Hepatocyte (in vitro differentiated cells): Measurements from ENCODE around the gene PCSK6. TPM values are rescaled to one million over a fixed set of nuclear protein-coding genes. Genes with fewer than 3 reads are reported as not detected.

Experiments used
- DNase-seq: peaks from one replicate; pipeline ENCODE4 v3.0.0-alpha.2; 2016; ENCODE audit warnings: low spot score
- H2AFZ ChIP-seq: fragments of 200-600 bp; sonication (generic); 2 replicates; pipeline ENCODE4 v1.6.0; 2016; ENCODE audit warnings: antibody characterized with exemption, mild to moderate bottlenecking
- H3K27ac ChIP-seq: fragments of 200-600 bp; sonication (generic); 2 replicates; pipeline ENCODE4 v1.5.1; 2016; ENCODE audit warnings: mild to moderate bottlenecking
- H3K27me3 ChIP-seq: fragments of 200-600 bp; sonication (generic); 2 replicates; pipeline ENCODE4 v1.6.1; 2016
- H3K36me3 ChIP-seq: fragments of 200-600 bp; sonication (generic); replicated peaks from 2 replicates; pipeline ENCODE4 v1.5.1; 2016; ENCODE audit warnings: low read depth; ENCODE audit not compliant: insufficient read depth
- H3K4me1 ChIP-seq: fragments of 200-600 bp; sonication (generic); 2 replicates; pipeline ENCODE4 v1.5.1; 2016; ENCODE audit warnings: mild to moderate bottlenecking, moderate library complexity; ENCODE audit not compliant: insufficient read depth
- H3K4me2 ChIP-seq: fragments of 200-600 bp; sonication (generic); 2 replicates; pipeline ENCODE4 v1.6.0; 2016
- H3K4me3 ChIP-seq: fragments of 200-600 bp; sonication (generic); 2 replicates; pipeline ENCODE4 v1.5.1; 2016; ENCODE audit warnings: mild to moderate bottlenecking
- H3K79me2 ChIP-seq: fragments of 200-600 bp; sonication (generic); 2 replicates; pipeline ENCODE4 v1.6.0; 2017; ENCODE audit warnings: mild to moderate bottlenecking
- H3K9me2 ChIP-seq: fragments of 200-600 bp; sonication (generic); replicated peaks from 2 replicates; pipeline ENCODE4 v1.6.0; 2017; ENCODE audit warnings: mild to moderate bottlenecking; ENCODE audit not compliant: insufficient read depth
- H3K9me3 ChIP-seq: fragments of 200-600 bp; sonication (generic); 2 replicates; pipeline ENCODE4 v1.5.1; 2016; ENCODE audit warnings: low read depth, mild to moderate bottlenecking
- H4K20me1 ChIP-seq: fragments of 200-600 bp; sonication (generic); 2 replicates; pipeline ENCODE4 v1.6.0; 2016; ENCODE audit warnings: mild to moderate bottlenecking; ENCODE audit not compliant: insufficient read depth, poor library complexity, severe bottlenecking
- EZH2 ChIP-seq: fragments of 200-600 bp; sonication (generic); IDR thresholded peaks from 2 replicates; pipeline ENCODE4 v1.6.1; 2016; ENCODE audit warnings: antibody characterized with exemption, mild to moderate bottlenecking, borderline replicate concordance
- EZH2phosphoT487 ChIP-seq: fragments of 200-600 bp; sonication (generic); IDR thresholded peaks from one replicate; pipeline ENCODE4 v1.6.1; 2018; ENCODE audit warnings: antibody characterized with exemption, mild to moderate bottlenecking, low read depth, moderate library complexity; ENCODE audit not compliant: unreplicated experiment, severe bottlenecking
- WGBS: methylation state at CpG from one replicate; pipeline ENCODE4 v1.1.6; 2016; ENCODE audit warnings: low lambda C conversion rate; ENCODE audit errors: missing lambda C conversion rate; 5-methylcytosine and 5-hydroxymethylcytosine counted together
- polyA plus RNA-seq: library from polyadenylated mRNA; unstranded; fragments of >200 nt; fragmentation: Nextera tagmentation; extraction: Ambion mirVana; gene quantifications from 2 replicates; pipeline ENCODE4 v1.2.1, GENCODE V29; 2016
- total RNA-seq: library from RNA; depleted of rRNA; stranded (reverse); fragments of >200 nt; gene quantifications from 2 replicates; pipeline ENCODE4 v1.2.3, GENCODE V29; 2014
- TF ChIP-seq, protein P1 (sequence below): fragments of 200-600 bp; sonication (generic); IDR thresholded peaks from 2 replicates; pipeline ENCODE4 v1.5.1; 2016; ENCODE audit warnings: antibody characterized with exemption, mild to moderate bottlenecking; ENCODE audit not compliant: poor library complexity

PCSK6 gene
- total and polyA plus RNA-seq, 2 experiments from 2014 or later, result 31.7 to 40.5 TPM

DNA sequence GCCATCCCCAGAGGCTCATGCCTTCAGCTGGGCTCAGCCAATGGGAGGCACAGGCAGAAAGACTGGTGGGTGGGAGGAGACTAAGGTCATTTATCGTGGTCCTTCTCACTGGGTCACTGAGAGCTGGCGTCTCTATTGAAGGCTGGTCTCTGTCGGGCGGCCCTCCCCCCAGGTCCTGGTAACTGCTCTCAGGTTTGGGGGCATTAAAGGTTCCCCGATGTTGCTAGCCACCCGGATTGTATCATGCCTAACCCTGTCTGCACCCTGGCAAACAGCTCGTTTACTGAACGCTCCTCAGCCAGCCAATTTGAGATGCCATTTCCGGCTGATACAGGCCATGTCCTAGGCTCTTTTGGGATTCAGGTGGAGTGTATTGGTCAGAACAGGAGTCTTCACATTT lies 222.7 kb downstream of the PCSK6 start:
- WGBS, result 91% methylated on average over 9 of the region's 9 CpGs
- no peak overlapping the region for H3K27ac ChIP-seq
- H4K20me1 ChIP-seq, result no peaks in the 10 kb centered on the region
- H3K4me1 ChIP-seq, result no peaks in the 10 kb centered on the region
- no peak overlapping the region for H3K4me3 ChIP-seq
- no peaks in the 10 kb centered on the region for H3K79me2 ChIP-seq
- no peak overlapping the region for H3K4me2 ChIP-seq
- DNase-seq, result no peak
- no peaks in the 10 kb centered on the region for H3K9me3 ChIP-seq
- H3K27me3 ChIP-seq, result no peaks in the 10 kb centered on the region
- H3K36me3 ChIP-seq, result no peaks in the 10 kb centered on the region
- no peaks in the 10 kb centered on the region for H3K9me2 ChIP-seq
- TF ChIP-seq EZH2phosphoT487 (no peak), EZH2 (no peak)
- TF ChIP-seq, protein P1, sequence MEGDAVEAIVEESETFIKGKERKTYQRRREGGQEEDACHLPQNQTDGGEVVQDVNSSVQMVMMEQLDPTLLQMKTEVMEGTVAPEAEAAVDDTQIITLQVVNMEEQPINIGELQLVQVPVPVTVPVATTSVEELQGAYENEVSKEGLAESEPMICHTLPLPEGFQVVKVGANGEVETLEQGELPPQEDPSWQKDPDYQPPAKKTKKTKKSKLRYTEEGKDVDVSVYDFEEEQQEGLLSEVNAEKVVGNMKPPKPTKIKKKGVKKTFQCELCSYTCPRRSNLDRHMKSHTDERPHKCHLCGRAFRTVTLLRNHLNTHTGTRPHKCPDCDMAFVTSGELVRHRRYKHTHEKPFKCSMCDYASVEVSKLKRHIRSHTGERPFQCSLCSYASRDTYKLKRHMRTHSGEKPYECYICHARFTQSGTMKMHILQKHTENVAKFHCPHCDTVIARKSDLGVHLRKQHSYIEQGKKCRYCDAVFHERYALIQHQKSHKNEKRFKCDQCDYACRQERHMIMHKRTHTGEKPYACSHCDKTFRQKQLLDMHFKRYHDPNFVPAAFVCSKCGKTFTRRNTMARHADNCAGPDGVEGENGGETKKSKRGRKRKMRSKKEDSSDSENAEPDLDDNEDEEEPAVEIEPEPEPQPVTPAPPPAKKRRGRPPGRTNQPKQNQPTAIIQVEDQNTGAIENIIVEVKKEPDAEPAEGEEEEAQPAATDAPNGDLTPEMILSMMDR, result no peak
- H2AFZ ChIP-seq, result no peak overlapping the region

DNA sequence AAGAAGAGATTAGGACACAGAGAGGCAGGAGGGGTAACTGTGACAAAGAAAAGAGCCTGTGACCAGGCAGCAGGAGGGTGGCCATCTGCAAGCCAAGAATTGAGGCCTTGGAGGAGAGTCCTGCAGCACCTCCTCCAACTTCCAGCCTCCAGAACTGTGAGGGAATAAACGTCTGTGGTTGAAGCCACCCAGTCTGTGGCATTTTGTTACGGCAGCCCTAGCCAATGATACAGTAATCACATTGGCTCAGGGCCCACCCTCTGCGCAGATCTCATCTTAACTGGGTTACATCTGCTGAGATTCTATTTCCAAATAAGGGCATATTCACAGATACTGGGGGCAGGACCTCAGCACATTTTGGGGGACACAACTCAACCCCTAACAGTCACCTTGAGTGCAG lies 223.5 kb downstream of the PCSK6 start:
- H3K27me3 ChIP-seq, result no peaks in the 10 kb centered on the region
- no peak overlapping the region for H3K4me3 ChIP-seq
- no peak for DNase-seq
- H3K4me2 ChIP-seq, result no peak overlapping the region
- no peaks in the 10 kb centered on the region for H3K79me2 ChIP-seq
- TF ChIP-seq EZH2, result no peak
- TF ChIP-seq, protein P1, result no peak
- no peak for TF ChIP-seq EZH2phosphoT487
- no peaks in the 10 kb centered on the region for H3K36me3 ChIP-seq
- H2AFZ ChIP-seq, result no peak overlapping the region
- no peaks in the 10 kb centered on the region for H4K20me1 ChIP-seq
- H3K9me2 ChIP-seq, result no peaks in the 10 kb centered on the region
- H3K9me3 ChIP-seq, result no peaks in the 10 kb centered on the region
- no peaks in the 10 kb centered on the region for H3K4me1 ChIP-seq
- H3K27ac ChIP-seq, result no peak overlapping the region
- 75% methylated on average over 3 of the region's 3 CpGs for WGBS

DNA sequence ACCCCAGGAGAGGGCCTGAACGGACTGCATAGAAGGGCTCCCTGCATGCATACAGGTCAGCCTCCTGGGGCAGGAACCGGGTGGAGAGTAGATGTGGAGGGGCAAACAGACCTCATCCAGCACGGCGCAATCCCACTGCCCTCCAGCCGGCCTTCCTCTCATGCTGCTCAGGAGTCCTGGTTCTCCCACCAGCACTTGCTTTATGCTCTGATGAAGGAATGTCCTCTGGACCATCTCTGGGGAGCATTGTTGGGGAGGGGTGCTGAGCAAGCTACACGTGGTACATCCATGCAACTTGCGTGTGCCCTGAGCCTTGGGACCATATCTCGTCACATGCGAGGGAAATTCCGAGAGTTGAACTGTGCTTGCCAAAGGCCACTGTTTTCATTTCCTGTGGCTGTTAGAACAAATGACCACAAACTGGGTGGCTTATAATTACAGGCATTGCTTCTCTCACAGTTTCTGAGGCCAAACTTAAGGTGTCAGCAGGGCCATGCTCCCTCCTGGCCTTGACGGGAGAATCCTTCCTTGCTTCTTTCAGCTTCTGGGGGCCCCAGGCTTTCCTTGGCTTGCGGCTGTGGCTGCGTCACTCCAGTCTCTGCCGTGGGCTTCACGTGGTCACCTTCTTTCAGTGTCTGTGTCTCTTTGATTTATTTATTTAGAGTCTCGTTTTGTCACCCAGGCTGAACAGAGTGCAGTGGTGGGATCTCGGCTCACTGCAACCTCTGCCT lies 224.4 kb downstream of the PCSK6 start:
- no peak for TF ChIP-seq EZH2
- TF ChIP-seq, protein P1, result no peak
- 91% methylated on average over 17 of the region's 17 CpGs for WGBS
- Histone ChIP-seq H3K9me2 (no peaks in the 10 kb centered on the region), H3K4me3 (no peak overlapping the region), H3K4me1 (no peaks in the 10 kb centered on the region), H3K79me2 (no peaks in the 10 kb centered on the region), H3K9me3 (no peaks in the 10 kb centered on the region), H3K27me3 (no peaks in the 10 kb centered on the region), H3K36me3 (no peaks in the 10 kb centered on the region), H3K4me2 (no peak overlapping the region), H4K20me1 (no peaks in the 10 kb centered on the region), H3K27ac (no peak overlapping the region), H2AFZ (no peak overlapping the region)
- no peak for DNase-seq

DNA sequence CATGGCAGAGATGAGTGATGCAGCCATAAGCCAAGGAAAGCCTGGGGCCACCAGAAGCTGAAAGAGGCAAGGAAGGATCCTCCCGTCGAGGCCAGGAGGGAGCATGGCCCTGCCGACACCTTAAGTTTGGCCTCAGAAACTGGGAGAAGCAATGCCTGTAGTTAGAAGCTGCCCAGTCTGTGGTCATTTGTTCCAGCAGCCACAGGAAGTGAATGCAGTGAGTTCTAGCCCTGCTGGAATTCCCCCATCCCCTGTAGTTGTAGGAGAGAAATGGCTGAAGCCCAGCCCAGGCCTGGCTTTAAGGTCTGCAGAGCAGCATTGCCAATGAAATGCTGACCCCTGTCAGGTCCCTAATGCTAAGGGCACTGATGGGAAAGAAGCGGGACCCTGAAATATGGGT lies 225.5 kb downstream of the PCSK6 start:
- Histone ChIP-seq H3K9me3 (no peaks in the 10 kb centered on the region), H3K4me1 (no peaks in the 10 kb centered on the region), H3K9me2 (no peaks in the 10 kb centered on the region), H3K4me2 (no peak overlapping the region), H3K4me3 (no peak overlapping the region), H2AFZ (no peak overlapping the region), H3K27me3 (no peaks in the 10 kb centered on the region), H3K79me2 (no peaks in the 10 kb centered on the region), H3K36me3 (no peaks in the 10 kb centered on the region), H3K27ac (no peak overlapping the region), H4K20me1 (no peaks in the 10 kb centered on the region)
- TF ChIP-seq, protein P1, result no peak
- no peak for TF ChIP-seq EZH2
- TF ChIP-seq EZH2phosphoT487, result no peak
- 90% methylated on average over 4 of the region's 4 CpGs for WGBS
- no peak for DNase-seq
